HG03520 (cell line): Measurements from ENCODE around the gene RDH14.

Source experiments
- ATAC-seq: cut with Tn5 transposase; IDR thresholded peaks from one replicate; pipeline ENCODE4 v1.9.1; 2021; ENCODE audit warnings: mild to moderate bottlenecking, moderate library complexity; ENCODE audit not compliant: unreplicated experiment

RDH14 gene

DNA sequence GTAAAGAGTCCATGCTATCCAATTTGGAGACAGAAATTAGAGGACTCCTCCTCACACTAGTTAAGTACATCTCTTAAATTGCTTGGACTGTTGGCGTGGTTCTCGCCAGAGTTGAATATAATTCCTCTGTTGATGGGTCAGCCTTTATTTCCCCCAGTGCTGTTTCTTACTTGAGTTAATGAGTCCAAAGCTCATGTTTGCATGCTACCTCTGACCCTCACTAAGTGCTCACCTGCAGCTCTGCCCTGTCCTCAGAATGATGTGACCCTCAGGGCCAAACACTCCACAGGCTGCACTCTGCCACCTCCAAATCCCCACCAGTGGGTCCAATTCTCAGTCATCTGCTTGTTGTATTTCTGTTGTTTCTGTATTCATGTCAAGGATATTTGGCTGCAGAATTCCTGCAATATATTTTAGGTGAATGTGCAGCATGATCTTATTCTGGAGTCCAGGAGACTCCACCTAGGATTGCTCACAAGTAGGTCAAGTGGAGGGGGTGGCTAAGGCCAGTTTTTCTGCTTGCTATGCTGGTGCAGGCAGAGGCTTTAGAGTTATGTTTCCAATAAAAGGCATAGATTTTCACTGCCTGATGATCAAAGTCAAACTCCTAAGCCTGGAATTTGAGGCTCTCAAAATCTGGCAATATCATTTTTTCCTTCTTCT is 37.8 kb downstream of the RDH14 start:
- no peak for ATAC-seq

- ATAC-seq = no peak
Measured at GRCh38 chr2:18520451-18521425, 39.7 kb downstream of the RDH14 start.

GRCh38 chr2:18519914-18520450 is 40.5 kb downstream of the RDH14 start:
- no peak for ATAC-seq

- ATAC-seq = no peak
Measured at GRCh38 chr2:18518116-18519111, 42.0 kb downstream of the RDH14 start.

DNA sequence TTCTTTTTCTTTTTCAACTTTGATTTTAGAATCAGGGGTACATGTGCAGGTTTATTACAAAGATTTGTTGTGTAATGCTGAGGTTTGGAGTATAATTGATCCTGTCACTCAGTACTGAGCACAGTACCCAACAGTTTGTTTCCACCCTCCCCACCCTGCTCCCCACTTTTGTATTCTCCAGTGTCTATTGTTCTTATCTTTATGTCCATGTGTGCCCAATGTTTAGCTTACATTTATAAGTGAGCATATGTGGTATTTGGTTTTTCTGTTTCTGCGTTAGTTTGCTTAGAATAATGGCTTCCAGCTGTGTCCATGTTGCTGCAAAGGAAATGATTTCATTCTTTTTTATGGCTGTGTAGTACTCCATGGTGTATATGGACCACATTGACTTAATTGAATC is 43.1 kb downstream of the RDH14 start:
- ATAC-seq = no peak

DNA sequence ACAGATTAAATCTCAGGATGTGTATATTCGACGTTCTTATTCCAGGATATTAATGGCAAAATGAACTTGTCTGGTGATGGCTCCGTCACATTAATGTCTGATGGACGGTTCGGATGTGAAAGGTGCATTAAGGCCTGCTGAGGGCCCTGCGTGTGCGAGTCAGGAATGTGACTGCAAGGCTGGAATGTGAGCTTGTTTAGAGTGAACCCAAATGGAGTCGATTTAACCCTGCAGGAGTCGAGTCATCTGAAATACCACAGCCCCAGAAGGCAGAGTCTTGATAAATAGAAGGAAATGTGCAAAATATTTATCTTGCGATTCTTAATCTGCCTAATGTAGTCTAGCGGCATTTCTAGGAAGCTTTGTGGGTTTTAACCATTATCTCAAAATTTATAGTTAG is 44.3 kb downstream of the RDH14 start:
- no peak for ATAC-seq

DNA sequence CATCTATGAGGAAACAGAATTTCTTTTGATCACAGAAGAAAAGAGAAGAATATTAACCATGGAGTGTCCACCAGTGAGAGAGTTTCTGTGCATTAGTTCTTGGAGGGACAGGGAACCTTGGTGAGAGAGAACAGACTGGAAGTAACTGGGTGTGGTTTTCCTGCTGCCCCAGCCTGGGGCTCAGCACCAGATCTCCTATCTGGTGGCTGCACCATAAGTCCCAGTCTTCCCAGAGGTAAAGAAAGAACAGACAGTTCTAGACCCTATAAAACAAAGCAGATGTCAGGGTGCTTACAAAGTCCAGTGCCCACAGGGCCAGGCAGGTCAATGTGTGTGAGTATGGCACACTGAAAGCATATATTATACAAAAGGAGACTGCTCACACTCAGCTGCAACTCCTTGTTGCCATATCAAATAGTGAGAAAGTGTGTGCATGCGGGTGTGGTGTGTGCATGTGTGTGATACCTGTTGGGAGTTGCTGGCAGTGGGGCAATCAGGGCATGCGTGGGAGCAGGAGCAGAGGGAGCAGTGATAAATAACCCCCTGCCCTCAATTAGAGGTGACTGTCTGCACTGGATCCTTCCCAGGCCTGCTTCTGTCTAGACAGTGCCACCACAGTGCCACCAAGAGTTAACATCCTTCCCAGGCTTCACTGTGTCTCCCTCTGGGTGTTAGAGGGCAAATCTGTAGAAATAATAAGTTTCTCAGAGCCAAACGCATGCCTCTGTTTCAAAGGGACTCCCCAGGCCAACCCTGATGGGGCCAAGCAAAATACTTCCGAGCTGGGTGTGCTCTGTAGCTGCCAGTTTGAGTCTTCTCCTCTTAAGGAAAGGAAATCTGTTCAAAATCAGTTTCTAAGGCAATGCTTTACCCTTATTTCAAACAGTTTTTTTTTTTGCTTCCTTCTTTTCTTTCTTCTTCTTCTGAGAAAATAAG is 45.7 kb downstream of the RDH14 start:
- ATAC-seq = no peak

DNA sequence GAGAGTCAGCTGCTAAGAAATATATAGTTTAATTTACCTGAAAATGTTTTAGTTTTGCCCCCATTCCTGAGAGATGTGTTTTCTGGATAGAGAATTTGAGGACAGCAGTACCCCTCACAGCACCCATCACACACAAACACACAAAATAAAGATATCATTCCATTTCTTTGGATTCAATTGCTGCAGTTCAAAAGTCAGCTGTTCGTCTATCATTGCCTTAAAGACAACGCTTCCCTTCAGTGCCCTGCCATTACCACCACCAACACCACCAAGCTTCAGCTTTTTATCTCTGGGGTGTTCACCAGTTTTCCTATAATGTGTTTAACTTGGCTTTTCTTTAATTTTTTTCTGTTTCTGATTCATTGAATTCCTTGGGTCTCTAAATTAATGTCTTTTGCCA is 49.7 kb downstream of the RDH14 start:
- no peak for ATAC-seq

DNA sequence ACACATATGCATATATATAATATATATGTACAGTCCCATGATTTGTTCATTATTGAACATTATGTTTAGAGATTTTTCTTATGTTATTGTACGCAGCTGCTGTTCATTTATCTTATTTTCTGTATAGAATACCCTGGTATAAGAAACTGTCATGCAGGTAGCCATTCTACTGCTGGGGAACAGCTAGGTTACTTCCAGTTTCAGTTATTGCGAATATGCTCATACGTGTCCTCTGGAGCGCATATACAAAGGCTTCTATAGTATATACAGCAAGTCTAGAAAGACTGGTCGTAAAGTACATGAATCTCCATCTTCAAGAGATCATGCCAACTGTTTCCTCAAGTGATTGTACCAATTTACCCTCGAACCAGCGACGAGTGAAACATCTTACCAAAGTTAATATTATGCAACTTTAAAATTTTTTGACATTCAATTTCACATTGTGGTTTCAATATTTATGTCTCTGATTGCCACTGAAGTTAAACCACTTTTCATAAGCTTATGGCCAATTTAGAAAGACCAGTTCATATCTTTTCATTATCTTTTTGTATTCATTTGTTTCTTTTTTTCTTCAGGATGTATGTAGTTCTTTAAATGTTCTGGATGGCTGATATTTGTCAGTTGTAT is 53.5 kb downstream of the RDH14 start:
- ATAC-seq = peak; percentile 53

DNA sequence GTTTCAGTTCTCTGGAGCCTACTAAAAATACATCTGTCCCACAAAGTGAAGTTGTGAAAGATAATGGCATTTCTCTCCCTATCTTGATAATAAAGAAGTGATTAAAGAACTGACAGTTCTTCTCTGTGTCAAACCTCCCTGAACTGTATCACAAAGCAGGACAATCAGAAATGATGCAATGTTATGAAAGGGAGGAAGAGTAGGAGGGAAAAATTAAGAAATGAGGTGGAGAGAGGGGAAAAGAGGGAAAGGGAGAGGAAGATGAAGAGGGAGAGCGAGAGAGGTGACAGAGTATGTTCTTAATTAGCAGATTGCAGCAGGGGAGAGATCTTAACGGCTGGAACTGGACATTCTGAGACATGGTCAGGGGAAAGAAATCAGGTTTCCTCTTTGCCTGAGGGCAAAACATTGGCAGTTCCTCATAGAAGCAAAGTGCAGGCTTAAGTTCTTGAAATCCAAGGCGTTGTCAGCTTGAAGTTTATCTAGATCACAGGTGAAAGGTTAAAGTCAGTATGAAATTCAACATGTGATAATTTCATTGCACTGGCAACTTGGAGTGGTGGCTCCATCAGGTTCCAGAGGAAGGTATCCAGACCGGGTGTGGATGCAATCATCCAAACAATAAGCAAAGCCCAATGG is 54.6 kb downstream of the RDH14 start:
- ATAC-seq = no peak
